ENCODE data around the gene RYK. TPM values are rescaled to one million over a fixed set of nuclear protein-coding genes. Genes with fewer than 3 reads are reported as not detected.
A peak's percentile ranks its signal among the peaks of the same experiment; 100 is the strongest.
"Not testable (repeated sequence)": the region's sequence is repeated elsewhere in the genome, so short reads cannot be mapped to it uniquely, and the experiment has no call there.

Gene RYK
- polyA plus RNA-seq, 5 donors = 101 to 151 (median 142) TPM

DNA sequence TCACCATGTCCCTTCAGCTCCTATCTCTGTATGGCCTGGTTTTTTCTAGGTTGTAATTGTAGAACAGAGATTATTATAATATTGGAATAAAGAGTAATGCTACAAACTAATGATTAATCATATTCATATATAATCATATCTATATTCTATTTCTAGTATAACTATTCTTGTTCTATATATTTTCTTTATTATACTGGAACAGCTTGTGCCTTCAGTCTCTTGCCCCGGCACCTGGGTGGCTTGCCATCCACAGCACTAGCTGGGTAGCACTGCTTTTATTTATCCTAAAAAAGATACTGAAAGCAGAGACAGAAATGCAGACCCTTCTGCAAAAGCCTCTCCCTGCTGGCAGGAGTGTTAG lies 25.9 kb downstream of the RYK start:
- DNase-seq = not testable (repeated sequence)

DNA sequence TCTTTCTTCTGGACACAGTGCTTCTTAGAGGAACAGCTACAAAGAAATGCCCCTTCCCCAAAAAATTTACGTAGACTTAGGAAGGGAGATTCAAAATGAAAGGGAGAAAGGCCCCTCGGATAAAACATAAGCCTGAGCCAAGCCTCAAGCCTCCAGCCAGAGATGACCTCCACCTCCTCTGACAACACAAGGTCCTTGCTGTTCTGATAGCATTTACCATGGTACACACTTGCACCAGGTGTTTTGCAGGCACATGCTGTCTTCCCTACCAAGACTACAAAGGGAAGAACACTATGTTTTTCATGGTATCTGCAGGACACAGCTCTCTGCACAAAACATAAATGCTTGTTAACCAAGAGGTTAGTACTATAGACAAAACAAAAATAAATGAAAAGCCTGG lies 27.8 kb downstream of the RYK start:
- DNase-seq = no peak

DNA sequence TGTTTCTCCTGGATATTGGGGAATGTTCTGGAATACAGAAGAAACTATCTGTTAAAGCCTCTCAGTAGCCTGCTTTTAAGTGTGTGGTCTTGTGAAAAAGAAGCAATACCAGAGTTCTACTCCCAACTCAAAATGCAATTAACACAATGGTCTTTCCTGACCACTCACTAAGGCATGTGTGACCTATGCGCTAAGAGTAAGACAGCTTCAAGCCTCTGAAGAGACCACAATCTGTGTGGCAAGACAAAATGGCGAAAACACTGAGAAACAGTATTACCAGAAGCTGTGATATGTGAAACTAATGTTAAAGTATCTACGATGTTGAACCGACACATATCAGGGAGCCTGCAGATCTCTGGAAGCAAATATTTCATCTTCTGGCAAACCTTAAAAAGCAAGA lies 33.8 kb downstream of the RYK start:
- DNase-seq = no peak

- no peak for DNase-seq
Measured at GRCh38 chr3:134216191-134216764, 34.4 kb downstream of the RYK start.

DNA sequence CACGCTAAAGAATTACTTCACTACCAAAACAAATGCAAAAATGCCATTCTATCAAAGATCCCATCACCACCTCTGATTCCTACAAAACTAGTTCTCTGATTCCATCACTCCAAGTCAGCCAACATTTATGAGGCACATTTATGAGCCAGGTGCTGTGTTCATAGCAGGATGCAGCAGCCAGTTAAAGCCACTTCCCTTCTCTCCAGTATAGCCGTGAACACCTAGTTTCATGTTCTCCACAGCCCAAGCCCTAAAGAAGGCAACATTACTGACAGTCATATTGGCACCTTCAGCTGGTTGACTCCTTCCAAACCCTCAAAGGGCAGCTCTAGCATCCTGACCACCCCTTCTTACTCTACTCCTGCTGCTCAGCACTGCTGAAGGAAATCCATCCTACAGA lies 36.4 kb downstream of the RYK start:
- DNase-seq = no peak

DNA sequence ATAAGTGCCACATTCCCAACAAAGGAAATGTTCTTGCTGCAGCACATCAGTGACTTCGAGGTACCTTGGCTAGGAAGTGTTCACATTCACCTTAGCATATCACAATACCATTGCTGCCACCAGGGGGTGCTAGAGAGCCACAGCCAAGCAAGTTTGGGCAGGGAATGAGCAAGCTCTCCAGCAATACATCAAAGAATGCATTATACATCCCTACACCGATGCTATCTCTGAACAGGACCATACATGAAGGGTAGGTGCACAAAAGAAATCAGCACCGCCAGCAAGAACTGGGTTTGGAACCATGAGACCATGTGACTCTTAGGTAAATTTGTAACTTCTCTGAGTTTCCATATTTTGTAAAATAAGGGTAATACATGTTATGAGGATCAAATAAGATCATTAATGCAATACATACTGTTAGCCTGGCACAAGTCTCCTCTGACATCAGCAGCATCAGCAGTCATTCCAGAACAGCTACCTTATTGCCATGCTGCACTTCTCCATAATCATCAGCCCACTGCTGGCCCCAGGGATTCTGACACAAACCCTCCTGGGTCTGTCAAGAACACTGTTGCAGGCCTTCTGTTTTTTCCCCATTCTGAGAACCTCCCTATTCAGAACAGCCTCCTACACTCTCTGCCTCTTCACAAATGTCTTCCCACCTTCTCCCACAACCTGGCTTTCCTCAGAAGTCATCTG lies 37.5 kb downstream of the RYK start:
- DNase-seq = peak; percentile 45 to 71

DNA sequence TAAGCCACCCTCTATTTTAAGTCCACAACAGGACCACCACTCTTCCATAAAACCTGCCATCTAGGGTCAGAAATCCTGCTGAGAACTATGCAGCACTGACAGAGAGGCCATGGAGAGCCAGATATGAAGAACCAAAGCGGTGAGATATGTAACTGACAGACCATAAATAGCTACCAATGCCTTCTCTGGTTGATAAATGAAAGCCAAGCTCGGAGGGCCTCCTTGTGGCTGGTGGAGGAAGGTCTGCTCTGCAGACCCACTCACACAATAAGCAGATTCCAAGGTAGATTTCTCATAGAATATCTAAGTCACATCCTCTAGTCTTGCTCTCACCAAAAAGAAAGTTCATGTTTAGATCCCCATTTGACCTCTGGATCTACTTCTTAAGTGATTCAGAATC lies 38.9 kb downstream of the RYK start:
- no peak for DNase-seq

GRCh38 chr3:134205451-134205850 lies 45.2 kb downstream of the RYK start:
- DNase-seq = no peak

DNA sequence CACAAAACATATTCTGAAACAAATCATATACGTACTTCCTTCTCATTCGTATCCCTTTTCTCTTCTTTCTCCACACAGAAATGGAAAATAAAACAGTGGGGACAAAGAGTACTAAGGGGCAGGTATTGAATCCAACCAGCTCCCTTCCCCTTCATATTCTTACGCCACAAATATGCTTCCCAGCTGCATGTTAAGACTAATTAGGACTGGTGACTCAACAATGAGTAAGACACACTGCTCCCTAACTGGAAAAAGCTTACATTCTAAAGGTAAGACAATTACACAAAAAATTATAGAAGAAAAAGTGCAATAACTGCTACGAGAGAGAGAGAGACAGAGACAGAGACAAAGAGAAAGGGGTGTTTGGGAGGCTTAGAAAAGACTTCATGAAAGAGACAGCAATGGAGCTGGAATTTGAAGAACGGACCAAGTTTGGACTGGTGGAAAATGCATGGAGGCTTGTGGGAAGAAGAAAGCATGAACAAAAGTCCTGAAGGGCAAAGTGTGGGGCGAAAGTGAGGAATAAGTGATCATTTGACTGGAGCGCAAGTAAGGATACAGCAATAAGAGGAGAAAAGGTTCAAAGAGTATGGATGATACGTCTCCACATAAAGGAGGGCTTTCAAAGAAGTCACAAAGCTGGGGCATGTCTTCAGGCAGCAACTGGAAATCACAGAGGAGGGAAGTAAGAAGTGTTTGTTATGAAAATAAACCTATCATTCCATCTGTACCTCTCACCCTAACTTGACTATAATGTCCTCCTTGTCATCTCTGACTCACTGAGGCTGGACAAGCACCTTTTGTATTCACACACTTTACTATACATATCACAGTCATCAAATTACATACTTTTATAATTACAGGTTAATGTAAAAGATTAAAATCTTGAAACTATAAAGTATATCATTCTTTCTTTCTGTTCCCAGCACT lies 49.2 kb downstream of the RYK start:
- DNase-seq = no peak

- DNase-seq = not testable (repeated sequence)
Measured at GRCh38 chr3:134199880-134200279, 50.8 kb downstream of the RYK start.

DNA sequence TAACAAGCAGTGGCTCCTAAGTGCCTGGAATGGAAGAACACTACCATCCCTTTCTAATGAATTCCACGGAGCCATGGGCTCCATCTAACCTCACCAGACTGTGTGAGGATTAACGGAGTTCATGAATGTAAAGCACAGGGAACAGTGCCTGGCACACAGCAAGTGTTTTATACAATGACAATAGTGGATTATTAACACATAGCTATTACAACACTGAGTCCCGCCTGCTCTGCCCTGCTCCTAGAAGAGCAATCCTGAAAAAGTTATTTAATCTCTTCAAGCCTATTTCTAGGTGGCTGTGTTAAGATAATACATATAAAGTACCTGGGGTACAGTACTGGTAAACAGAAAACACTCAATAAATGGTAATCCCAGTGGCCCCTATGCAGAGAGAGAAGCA lies 51.4 kb downstream of the RYK start:
- DNase-seq = no peak

GRCh38 chr3:134198414-134198813 lies 52.2 kb downstream of the RYK start:
- DNase-seq = no peak

DNA sequence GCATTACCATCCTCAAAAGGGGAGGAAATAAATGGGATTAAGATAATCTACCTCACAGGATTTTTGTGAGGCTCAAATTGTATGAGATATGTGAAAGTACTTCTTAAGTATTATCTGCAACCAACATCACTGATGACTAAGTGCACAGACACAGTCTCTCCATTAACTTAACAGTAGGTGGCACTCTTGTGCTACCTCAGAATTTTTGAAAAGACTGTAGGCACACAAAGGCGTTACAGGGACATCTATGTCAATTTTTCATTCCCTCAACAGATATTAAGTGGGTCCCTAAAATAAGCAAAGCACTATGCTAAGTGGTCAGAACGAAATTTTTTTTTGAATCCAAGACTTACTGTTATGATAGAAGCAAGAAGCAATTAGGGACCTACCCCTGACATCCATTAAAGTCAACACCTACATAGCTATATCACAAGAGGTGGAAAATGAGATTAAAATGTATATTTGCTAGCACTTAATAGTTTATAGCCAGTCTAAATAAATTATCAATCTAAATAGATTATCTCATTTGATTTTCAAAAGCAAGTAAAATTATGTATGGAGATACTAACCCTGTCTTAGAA lies 52.9 kb downstream of the RYK start:
- DNase-seq = peak in 1 of 2 donors; percentile 36

DNA sequence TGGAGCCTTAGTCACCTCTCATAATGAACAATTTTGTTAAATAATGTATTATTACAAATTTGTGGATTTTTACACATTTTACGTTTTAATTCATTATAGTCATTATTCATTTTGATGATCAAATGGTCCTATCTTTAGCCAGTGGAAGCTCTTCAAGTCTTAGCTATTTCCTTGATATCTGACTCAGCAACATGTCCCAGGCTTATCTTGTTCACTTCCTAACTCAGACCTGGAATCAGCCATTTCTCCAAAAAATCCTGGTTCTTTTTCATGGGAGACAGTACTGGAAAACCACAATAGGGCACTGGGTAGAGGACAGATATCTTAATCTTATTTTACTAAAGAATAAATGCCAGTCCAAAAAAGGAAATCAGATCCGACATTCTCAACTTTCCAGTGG lies 56.4 kb downstream of the RYK start:
- no peak for DNase-seq

DNA sequence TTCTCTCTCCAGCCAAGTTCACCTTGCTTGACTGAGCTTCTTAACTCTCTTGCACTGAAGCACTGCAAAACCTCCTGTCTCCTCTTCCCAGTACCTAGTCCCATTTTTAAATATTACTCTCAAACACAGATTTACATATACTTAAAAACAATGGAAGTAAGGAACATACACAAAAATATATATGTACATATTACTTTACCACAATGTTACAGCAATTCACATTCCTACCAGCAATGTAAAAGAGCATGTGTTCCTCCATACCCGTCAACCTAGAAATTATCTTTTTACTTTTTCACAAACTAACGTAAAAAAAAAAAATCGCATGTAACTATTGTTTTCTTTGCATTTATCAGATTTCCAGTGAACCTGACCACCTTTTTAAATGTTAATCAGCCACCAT lies 60.4 kb downstream of the RYK start:
- no peak for DNase-seq

- no peak for DNase-seq
Measured at GRCh38 chr3:134189849-134190248, 60.8 kb downstream of the RYK start.

DNA sequence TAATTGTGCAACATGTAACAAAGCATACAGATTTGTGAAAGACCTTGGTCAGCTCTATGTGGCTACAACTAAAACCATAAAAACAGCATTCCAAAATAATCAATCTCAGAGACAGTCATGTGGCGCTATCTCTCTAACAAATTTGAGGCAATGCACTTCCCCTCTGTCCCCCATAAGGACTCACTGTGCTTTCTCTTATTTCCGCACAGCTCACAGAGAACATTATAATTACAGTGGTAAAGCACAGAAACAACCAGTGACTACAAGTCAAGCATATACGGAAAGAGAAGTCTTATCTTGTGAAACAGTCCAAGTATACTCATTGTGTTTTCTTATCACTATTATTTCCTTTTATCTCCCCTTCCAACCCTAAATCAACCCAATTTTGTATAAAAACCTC lies 64.3 kb downstream of the RYK start:
- no peak for DNase-seq

- no peak for DNase-seq
Measured at GRCh38 chr3:134180761-134181160, 69.9 kb downstream of the RYK start.

- DNase-seq = no peak
Measured at GRCh38 chr3:134179508-134179907, 71.2 kb downstream of the RYK start.

DNA sequence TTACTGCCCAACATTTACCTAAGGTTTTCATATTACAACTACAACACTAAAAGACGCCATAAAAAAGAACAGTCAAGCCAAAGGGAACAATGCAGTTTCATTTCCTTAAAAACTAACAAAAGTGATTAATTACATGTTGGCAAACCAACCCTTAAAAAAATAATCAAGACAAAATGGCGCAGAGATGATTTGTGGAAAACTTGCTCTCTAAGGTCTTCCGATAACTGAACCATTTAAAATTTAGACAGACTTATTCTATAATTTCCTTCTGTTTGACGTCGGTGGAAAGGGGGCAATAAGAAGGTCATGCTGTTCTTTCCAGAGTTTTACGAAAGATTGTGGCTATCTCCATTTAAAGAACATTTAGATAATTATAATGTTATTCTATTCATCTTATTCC lies 87.6 kb downstream of the RYK start:
- no peak for DNase-seq

DNA sequence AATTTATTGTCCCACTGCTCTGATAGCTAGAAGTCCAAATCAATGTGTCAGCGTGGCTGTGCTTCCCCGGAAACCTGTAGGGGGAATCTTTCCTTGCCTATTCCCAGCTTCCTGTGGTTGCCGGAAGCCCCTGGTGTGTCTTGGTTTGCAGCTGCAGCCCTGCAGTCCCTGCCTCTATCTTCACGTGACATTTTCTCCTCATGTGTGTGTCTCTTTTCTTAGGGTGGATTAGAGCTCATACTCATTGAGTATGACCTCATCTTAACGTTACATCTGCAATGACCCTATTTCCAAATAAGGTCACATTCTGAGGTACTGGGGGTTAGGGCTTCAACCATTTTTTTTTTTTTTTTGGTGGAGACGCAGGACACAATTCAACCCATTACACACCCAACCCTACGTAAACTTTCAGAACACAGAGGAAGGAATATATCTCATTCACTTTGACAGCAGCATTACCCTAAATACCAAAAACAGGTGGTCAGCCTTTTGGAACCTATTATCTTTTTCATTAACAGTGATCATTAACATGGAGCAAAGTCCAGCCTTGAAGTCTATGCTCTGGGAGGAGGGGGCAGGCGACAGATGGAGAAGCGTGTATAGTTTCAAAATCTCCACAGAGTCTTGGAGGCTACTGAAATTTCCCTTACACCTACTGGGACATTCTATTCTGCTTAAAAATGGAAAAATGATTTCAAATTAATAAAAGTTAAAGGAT lies 88.6 kb downstream of the RYK start:
- no peak for DNase-seq

GRCh38 chr3:134155446-134155845 lies 95.2 kb downstream of the RYK start:
- no peak for DNase-seq

Data from right lung (tissue), 5 donors.